ENCODE results near the gene MAP6. TPM values are rescaled to one million over a fixed set of nuclear protein-coding genes. Genes with fewer than 3 reads are reported as not detected.

The MAP6 gene
- total RNA-seq, 1 donor, result 3.0 TPM

DNA sequence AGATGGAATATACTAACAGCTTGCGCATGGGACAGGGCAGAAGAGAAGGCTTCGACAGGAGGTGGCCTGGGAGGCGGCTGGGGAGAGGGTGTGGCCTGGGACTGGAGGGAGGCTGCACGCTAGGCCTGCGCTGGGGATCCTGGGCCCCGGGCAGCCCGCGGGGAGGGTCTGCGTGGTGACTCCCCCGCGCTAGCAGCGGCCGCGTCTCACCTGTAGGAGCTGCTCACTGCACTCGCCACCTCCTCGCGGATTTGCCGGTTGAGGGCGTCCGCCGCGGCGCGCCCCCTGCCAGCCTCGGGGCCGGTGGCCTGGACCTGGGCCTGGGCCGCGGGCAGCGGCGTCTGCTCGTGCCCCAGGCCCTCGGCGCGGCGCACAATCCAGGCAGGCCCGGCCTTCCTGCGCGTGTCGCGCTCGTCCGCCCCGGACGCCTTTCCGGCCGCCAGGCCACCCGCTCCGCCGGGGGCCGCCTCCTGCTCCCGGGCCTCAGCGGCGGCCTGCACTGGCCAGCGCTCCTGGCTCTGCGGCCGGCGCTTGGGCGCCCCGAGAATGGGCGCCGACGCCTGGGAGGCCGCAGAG is 1.5 kb downstream of the MAP6 start:
- peak overlapping the region; percentile 41 for H3K4me3 ChIP-seq (ENCODE audit: low read depth, low read length)
- no peak for DNase-seq (ENCODE audit: low read depth)
- TF ChIP-seq, protein P1, sequence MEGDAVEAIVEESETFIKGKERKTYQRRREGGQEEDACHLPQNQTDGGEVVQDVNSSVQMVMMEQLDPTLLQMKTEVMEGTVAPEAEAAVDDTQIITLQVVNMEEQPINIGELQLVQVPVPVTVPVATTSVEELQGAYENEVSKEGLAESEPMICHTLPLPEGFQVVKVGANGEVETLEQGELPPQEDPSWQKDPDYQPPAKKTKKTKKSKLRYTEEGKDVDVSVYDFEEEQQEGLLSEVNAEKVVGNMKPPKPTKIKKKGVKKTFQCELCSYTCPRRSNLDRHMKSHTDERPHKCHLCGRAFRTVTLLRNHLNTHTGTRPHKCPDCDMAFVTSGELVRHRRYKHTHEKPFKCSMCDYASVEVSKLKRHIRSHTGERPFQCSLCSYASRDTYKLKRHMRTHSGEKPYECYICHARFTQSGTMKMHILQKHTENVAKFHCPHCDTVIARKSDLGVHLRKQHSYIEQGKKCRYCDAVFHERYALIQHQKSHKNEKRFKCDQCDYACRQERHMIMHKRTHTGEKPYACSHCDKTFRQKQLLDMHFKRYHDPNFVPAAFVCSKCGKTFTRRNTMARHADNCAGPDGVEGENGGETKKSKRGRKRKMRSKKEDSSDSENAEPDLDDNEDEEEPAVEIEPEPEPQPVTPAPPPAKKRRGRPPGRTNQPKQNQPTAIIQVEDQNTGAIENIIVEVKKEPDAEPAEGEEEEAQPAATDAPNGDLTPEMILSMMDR (IDR thresholded peaks at IDR 0.05; ENCODE audit: insufficient read depth, low read depth, low read length), result no peak

DNA sequence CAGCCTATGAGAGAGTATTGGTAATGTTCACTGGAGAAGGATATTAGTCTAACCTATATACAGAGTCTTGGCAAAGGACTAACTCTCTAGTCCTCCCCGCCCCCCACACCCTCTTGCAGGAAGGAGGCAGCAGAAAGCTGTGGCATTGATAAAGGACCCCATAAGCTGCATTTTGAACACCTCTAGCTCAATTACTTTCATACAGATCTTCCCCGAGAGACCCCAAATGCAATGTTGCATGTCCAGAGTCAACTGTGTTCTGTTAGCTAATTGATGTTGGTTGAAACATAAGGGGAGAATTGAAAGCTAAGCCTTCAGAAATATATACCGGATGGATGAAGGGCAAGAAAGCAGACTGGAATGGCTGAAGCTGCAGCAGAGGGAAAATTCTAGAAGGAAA is 2.8 kb downstream of the MAP6 start:
- no peak for DNase-seq (ENCODE audit: low read depth)
- no peak overlapping the region for H3K4me3 ChIP-seq (ENCODE audit: low read depth, low read length)
- TF ChIP-seq, protein P1 (IDR thresholded peaks at IDR 0.05; ENCODE audit: insufficient read depth, low read depth, low read length), result no peak

GRCh38 chr11:75665126-75665525 is 3.7 kb downstream of the MAP6 start:
- DNase-seq (ENCODE audit: low read depth), result no peak

DNA sequence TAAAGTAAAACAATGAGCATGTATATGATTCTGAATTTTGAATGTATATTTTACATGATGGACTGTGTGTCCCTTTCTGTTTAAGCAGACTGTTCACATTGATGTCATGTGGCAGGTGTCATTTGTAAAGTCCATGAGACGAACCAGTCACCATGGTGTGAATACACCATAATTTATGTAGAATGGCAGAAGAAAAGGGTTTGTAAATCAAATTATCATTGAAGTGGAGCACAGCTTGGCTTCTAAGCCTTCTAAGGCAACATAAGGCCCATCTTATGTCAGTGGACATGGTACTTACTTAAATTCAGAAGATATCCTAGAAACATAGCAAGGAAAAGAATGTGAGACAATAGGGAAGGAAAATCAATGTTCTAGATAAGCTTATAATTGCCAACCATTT is 4.4 kb downstream of the MAP6 start:
- no peak overlapping the region for H3K4me3 ChIP-seq (ENCODE audit: low read depth, low read length)
- TF ChIP-seq, protein P1 (IDR thresholded peaks at IDR 0.05; ENCODE audit: insufficient read depth, low read depth, low read length), result no peak
- no peak for DNase-seq (ENCODE audit: low read depth)

More at GRCh38 chr11:75665126-75665525, 3.7 kb downstream of the MAP6 start:
- no peak overlapping the region for H3K4me3 ChIP-seq (ENCODE audit: low read depth, low read length)
- TF ChIP-seq, protein P1 (IDR thresholded peaks at IDR 0.05; ENCODE audit: insufficient read depth, low read depth, low read length), result no peak

DNA sequence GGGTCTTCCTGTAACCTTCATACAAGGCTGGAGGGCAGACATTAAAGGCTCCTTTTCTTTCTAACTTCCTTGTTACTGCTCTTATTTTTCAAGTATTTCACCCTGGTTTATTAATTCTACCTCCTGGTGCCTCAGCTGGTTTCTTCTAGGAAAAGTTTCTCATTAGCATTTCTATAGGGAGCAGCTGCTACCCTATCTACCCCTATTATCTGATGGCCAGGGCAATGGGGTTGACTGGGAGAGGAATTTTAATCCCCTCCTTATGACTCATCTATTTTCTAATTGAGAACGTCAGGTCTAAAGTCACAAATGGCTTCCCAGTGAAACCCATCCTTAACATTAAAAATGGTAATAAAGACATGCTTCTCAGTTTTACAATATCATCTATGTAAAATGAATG is 5.0 kb downstream of the MAP6 start:
- no peak for DNase-seq (ENCODE audit: low read depth)
- no peak overlapping the region for H3K4me3 ChIP-seq (ENCODE audit: low read depth, low read length)
- TF ChIP-seq, protein P1 (IDR thresholded peaks at IDR 0.05; ENCODE audit: insufficient read depth, low read depth, low read length), result no peak

- peak; percentile 52 for DNase-seq (ENCODE audit: low read depth)
- H3K4me3 ChIP-seq (ENCODE audit: low read depth, low read length), result no peak overlapping the region
- TF ChIP-seq, protein P1 (IDR thresholded peaks at IDR 0.05; ENCODE audit: insufficient read depth, low read depth, low read length), result no peak
Measured at GRCh38 chr11:75659836-75660235, 9.0 kb downstream of the MAP6 start.

Data from fibroblast of villous mesenchyme (primary cell).